ENCODE results near the gene AIPL1. TPM values are rescaled to one million over a fixed set of nuclear protein-coding genes. Genes with fewer than 3 reads are reported as not detected.

AIPL1 gene
- total and polyA plus RNA-seq, 8 donors, result not detected

GRCh38 chr17:6476076-6476809, 41.3 kb upstream of the AIPL1 start:
- DNase-seq, result no peak
- Histone ChIP-seq H3K9me3 (no peaks in the 10 kb centered on the region), H3K27me3 (no peaks in the 10 kb centered on the region), H3K4me1 (peaks cover 0 to 21% (median 6%) of the 10 kb centered on the region in 4 donors), H3K4me3 (no peak overlapping the region), H3K36me3 (peaks cover 0 to 25% (median 8%) of the 10 kb centered on the region in 4 donors), H3K27ac (peak overlapping the region in 2 of 5 donors; percentile 13 to 77)
- TF ChIP-seq POLR2AphosphoS5 (IDR thresholded peaks at IDR 0.05), result no peak
- TF ChIP-seq POLR2A (IDR thresholded peaks at IDR 0.05), result no peak
- TF ChIP-seq, protein P1, sequence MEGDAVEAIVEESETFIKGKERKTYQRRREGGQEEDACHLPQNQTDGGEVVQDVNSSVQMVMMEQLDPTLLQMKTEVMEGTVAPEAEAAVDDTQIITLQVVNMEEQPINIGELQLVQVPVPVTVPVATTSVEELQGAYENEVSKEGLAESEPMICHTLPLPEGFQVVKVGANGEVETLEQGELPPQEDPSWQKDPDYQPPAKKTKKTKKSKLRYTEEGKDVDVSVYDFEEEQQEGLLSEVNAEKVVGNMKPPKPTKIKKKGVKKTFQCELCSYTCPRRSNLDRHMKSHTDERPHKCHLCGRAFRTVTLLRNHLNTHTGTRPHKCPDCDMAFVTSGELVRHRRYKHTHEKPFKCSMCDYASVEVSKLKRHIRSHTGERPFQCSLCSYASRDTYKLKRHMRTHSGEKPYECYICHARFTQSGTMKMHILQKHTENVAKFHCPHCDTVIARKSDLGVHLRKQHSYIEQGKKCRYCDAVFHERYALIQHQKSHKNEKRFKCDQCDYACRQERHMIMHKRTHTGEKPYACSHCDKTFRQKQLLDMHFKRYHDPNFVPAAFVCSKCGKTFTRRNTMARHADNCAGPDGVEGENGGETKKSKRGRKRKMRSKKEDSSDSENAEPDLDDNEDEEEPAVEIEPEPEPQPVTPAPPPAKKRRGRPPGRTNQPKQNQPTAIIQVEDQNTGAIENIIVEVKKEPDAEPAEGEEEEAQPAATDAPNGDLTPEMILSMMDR (IDR thresholded peaks at IDR 0.05), result no peak
- no peak for TF ChIP-seq EP300 (IDR thresholded peaks at IDR 0.05)
- intact Hi-C loops (cut with DNase I; ENCODE audit: low total_unique reads), result no loop called here
- 59 to 65% (median 61%) methylated on average over 8 of the region's 8 CpGs for whole genome bisulfite sequencing, 5 donors

DNA sequence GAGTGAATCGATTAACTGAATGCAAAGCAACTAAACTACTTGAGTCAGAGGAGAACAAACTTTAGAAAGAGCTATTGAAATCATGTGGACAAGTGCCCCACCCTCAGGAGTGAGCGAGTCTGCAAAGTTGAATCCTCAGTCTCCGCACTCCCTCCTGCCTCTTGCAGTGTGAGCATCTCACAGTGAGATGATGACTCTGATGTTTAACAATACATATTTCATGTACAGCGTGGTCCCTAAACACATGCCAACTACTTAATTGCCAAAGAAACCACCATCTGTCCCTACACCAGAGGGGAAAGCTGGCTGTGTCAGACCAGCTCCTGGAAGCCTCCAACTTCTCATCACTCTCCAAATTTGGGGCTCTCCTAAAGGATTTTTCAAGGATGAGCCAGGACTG, 40.5 kb upstream of the AIPL1 start:
- H3K27me3 ChIP-seq, result no peaks in the 10 kb centered on the region
- no peak for DNase-seq
- whole genome bisulfite sequencing, 5 donors, result 50 to 71% (median 64%) methylated on average over 4 of the region's 4 CpGs
- no peak overlapping the region for H3K4me3 ChIP-seq
- peaks cover 0 to 31% (median 8%) of the 10 kb centered on the region in 4 donors for H3K36me3 ChIP-seq
- intact Hi-C loops (cut with DNase I; ENCODE audit: low total_unique reads), result no loop called here
- peaks cover 0 to 21% (median 6%) of the 10 kb centered on the region in 4 donors for H3K4me1 ChIP-seq
- H3K27ac ChIP-seq, result peak overlapping the region in 2 of 5 donors; percentile 13 to 77
- H3K9me3 ChIP-seq, result no peaks in the 10 kb centered on the region
- TF ChIP-seq POLR2AphosphoS5 (IDR thresholded peaks at IDR 0.05), result no peak
- TF ChIP-seq, protein P1 (IDR thresholded peaks at IDR 0.05), result no peak
- TF ChIP-seq EP300 (IDR thresholded peaks at IDR 0.05), result no peak
- TF ChIP-seq POLR2A (IDR thresholded peaks at IDR 0.05), result no peak

- WGBS, 5 donors, result 66 to 73% (median 71%) methylated on average over 7 of the region's 7 CpGs
- TF ChIP-seq POLR2AphosphoS5 (IDR thresholded peaks at IDR 0.05), result peak in 1 of 3 donors; percentile 44
- TF ChIP-seq, protein P1 (IDR thresholded peaks at IDR 0.05), result no peak
- TF ChIP-seq POLR2A (IDR thresholded peaks at IDR 0.05), result no peak
- peak; percentile 77 for TF ChIP-seq EP300 (IDR thresholded peaks at IDR 0.05)
- Histone ChIP-seq H3K27me3 (no peaks in the 10 kb centered on the region), H3K4me3 (no peak overlapping the region), H3K4me1 (peaks cover 0 to 21% (median 6%) of the 10 kb centered on the region in 4 donors), H3K36me3 (peaks cover 0 to 35% (median 9%) of the 10 kb centered on the region in 4 donors), H3K9me3 (no peaks in the 10 kb centered on the region), H3K27ac (peak overlapping the region in 2 of 5 donors; percentile 13 to 77)
- intact Hi-C loops (cut with DNase I; ENCODE audit: low total_unique reads), result no loop called here
- peak in 1 of 2 donors; percentile 49 for DNase-seq
Measured at GRCh38 chr17:6474906-6475305, 40.0 kb upstream of the AIPL1 start.

- Histone ChIP-seq H3K27me3 (no peaks in the 10 kb centered on the region), H3K4me1 (peaks cover 0 to 21% (median 6%) of the 10 kb centered on the region in 4 donors), H3K9me3 (no peaks in the 10 kb centered on the region), H3K4me3 (no peak overlapping the region), H3K36me3 (peaks cover 0 to 40% (median 12%) of the 10 kb centered on the region in 4 donors), H3K27ac (peak overlapping the region in 1 of 5 donors; percentile 77)
- intact Hi-C loops (cut with DNase I; ENCODE audit: low total_unique reads), result no loop called here
- no peak for DNase-seq
- WGBS, 5 donors, result 82 to 90% (median 88%) methylated on average over 21 to 22 of the region's 22 CpGs
- TF ChIP-seq POLR2AphosphoS5 (IDR thresholded peaks at IDR 0.05), result no peak
- no peak for TF ChIP-seq POLR2A (IDR thresholded peaks at IDR 0.05)
- no peak for TF ChIP-seq EP300 (IDR thresholded peaks at IDR 0.05)
- TF ChIP-seq, protein P1 (IDR thresholded peaks at IDR 0.05), result no peak
Measured at GRCh38 chr17:6474376-6474775, 39.5 kb upstream of the AIPL1 start.
